GM12801 (cell line): ENCODE data around the gene DEPP1.

Experiments used
- CTCF ChIP-seq: IDR thresholded peaks from one replicate; pipeline ENCODE4 v1.5.1; 2011; ENCODE audit warnings: control low read depth; ENCODE audit not compliant: insufficient read length; ENCODE audit errors: extremely low read depth

DEPP1 gene

GRCh38 chr10:44927352-44927751, 51.3 kb downstream of the DEPP1 start:
- TF ChIP-seq CTCF, result no peak

- no peak for TF ChIP-seq CTCF
These were observed 51.8 kb downstream of the DEPP1 start for GRCh38 chr10:44926751-44927351.
